Activated CD4-positive, alpha-beta T cell treated with anti-CD3 and anti-CD28 coated beads, Interleukin-2, amount 50 U/mL, for 4 hours (primary cell): ENCODE results near the gene RPL39.
"Not testable (repeated sequence)": the region's sequence is repeated elsewhere in the genome, so short reads cannot be mapped to it uniquely, and the experiment has no call there.

Experiments used
- DNase-seq, 2 experiments: peaks; one replicate each; pipeline ENCODE4 v3.0.0-alpha.2; 2020

RPL39 gene

DNA sequence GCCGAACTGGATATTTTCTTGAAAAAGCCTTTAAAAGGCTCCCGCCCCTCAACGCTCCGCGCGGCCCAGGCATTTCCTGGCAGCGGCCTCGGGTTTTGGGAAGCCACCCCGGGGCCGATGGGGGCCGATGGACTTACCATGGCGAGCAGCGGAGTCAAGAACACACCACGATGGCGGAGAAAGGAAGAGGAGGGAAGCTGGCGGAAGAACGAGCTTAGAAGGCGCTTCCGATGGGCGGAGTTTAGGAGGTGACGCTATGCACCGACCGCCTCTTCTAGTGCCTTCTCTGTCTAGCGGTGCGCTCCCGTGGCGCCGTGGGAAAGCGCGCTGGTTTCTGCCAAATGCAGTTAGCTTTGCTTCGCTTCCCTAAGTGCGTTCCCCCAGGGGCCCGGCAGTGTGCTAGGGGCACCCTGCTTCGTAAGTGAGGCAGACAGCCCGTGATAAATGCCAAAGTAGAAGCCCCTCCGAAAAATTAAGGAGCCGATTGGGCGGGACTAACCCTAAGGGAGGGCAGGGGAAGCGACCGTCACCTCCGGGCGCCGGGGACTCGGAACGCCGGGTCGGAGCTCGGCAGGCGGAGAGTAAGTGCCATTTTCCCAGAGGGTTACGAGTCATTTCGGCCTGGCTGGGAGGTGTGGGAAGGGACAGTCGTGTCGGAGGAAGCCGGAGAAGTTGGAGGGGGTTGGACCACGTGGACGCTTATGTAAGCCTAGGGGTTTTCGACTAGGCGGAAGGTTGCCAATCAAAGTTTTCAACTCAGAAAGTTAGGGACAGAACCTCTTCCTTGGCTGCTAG, at the start of gene RPL39:
Gene RPL39, minus strand, starts transcription at position 194 of the 795 bp plus-strand sequence. Its CDS starts 54 bp downstream, at position 140.
- peak; percentile 74 to 78 for DNase-seq

DNA sequence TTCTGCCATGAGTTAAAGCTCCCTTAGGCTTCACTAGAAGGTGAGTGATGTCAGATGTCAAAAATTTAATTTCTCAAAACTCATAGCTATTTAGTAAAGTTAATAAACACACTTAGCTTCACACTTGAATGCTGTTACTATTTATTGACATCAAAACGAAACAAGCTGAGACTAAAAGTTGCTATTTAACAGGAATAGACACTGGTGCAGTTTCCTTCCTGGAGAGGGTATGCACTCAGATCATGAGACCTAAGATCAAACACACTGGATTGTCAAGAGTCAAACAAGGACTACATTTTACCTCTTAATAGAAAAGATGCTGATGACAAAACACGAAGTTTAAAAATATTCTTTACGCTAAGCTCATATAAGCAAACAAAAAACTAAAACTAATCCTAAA, 42.5 kb upstream of the RPL39 start:
- DNase-seq, result no peak

DNA sequence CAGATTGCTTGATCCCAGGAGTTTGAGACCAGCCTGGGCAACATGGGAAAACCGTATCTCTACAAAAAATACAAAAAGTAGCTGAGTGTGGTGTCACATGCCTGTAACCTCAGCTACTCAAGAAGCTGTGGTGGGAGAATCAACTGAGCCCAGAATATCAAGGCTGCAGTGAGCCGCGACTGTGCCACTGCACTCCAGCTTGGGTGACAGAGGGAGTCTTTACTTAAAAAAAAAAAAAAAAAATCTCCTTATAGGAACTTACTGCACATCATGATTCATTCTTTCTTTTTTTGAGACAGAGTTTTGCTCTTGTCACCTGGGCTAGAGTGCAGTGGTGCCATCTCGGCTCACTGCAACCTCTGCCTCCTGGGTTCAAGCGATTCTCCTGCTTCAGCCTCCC, 37.0 kb upstream of the RPL39 start:
- no peak for DNase-seq

DNA sequence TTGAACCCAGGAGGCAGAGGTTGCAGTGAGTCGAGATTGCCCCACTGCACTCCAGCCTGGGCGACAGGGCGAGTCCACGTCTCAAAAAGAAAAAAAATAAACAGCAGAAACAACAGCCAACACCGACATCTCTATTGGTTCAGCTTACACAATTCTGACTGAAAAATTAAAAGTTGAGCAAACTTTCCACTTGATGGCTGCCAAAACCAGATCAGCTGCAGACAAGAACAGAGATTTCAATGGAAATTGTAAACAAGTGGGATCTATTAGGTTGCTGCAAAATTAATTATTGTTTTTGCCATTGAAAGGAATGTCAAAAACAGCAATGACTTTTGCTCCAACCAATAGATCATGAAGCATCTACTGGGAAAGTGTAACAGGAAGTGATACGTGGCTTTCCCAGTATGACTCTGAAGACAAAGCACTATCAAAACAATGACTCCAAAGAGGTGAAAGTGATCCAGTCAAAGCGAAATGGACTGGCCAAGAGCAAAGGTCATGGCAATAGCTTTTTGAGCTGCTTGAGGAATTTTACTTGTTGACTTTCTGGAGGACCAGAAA, 35.0 kb upstream of the RPL39 start:
- no peak for DNase-seq

DNA sequence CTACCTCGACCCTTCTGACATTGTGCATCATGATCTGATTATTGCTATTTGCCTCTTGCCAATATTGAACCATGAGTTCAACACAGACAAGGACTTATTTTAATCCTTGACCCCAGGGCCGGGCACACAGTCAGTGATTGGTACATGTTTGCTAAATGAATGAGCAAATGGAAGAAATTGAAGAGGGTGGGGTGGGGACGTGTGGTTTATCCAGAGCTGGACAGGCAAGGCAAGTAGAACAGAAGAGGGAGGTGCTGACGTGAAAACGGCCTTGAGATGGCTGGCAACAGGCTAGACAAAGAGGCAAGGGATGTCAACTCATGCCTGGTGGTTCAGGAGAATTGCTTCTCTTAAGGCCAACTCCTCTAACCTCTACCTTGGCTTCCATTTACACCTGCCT, 32.8 kb upstream of the RPL39 start:
- DNase-seq, result not testable (repeated sequence)

DNA sequence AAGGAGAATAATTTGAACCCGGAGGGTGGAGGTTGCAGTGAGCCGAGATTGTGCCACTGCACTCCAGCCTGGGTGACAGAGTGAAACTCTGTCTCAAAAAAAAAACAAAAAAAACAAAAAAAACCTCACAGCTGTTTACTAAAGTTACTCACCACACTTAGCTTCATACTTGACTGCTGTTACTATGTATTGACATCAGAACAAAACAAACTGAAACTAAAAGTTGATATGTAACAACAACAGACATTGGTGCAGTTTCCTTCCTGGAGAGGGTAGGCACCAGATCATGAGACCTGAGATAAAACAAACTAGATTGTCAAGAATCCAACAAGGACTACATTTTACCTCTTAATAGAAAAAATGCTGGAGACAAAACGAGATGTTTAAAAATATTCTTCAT, 30.3 kb upstream of the RPL39 start:
- not testable (repeated sequence) for DNase-seq

- DNase-seq, result no peak
Measured at GRCh38 chrX:119817130-119817690, 25.8 kb upstream of the RPL39 start.

- no peak for DNase-seq
Measured at GRCh38 chrX:119816300-119816699, 24.9 kb upstream of the RPL39 start.

- no peak for DNase-seq
Measured at GRCh38 chrX:119809185-119809666, 17.8 kb upstream of the RPL39 start.

DNA sequence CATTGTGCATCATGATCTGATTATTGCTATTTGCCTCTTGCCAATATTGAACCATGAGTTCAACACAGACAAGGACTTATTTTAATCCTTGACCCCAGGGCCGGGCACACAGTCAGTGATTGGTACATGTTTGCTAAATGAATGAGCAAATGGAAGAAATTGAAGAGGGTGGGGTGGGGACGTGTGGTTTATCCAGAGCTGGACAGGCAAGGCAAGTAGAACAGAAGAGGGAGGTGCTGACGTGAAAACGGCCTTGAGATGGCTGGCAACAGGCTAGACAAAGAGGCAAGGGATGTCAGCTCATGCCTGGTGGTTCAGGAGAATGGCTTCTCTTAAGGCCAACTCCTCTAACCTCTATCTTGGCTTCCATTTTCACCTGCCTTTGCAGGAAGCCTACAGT, 17.0 kb upstream of the RPL39 start:
- DNase-seq, result not testable (repeated sequence)

DNA sequence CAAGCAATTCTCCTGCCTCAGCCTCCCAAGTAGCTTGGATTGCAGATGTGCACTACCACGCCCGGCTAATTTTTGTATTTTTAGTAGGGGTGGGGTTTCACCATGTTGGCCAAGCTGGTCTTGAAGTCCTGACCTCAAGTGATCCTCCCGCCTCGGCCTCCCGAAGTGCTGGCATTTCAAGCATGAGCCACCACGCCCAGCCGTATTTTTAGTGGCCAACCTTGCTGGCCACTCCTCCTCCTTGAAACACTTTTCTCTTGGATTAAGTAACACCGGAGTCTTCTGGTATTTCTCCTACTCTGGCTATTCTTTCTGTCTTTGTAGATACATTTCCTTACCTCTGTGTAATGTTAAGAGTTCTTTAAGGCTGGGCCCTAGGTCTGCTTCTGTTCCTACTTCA, 11.1 kb upstream of the RPL39 start:
- DNase-seq, result no peak

- no peak for DNase-seq
Measured at GRCh38 chrX:119801253-119802221, 10.1 kb upstream of the RPL39 start.

DNA sequence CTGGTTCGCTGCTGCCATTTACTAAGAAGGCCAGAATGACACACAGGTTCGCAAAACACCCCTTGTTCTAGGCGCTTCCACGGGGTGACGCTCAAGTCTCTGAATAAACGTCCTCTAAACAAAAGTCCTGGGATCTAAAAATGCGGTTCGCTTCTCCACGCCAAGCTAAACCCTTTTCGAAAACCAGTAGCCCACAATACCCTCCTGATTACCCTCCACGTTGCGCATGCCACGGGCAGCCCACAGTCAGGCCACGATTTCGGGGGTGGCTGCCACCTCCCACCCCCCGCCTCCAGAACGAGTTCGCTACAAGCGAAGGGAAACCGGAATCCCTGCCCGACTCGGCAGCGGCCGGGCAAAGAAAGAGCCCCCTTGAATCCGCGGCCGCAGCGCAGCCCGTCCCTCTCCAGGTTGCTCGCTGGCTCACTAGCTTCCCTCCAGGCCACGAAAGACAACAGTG, 423 bp downstream of the RPL39 start:
- peak; percentile 29 to 36 for DNase-seq

GRCh38 chrX:119784747-119785446, 6.5 kb downstream of the RPL39 start:
- DNase-seq, result peak; percentile 29 to 37

- no peak for DNase-seq
Measured at GRCh38 chrX:119783026-119783425, 8.4 kb downstream of the RPL39 start.

DNA sequence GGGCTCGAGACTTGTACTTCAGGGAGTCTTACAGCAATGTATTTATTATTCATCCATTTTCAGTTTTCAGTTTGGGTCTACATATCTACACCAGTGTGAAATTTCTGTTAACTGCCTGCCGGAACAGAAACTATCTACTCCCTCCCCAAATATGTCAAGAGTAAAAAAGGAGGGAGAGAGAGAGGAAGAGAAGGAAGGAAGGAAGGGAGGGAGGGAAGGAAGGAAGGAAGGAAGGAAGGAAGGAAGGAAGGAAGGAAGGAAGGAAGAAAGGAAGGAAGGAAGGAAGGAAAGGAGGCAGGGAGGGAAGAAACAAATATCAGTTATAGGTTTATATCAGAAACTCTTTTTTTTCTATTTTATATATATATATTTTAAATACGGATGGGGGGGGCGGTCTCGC, 12.6 kb downstream of the RPL39 start:
- DNase-seq, result no peak

DNA sequence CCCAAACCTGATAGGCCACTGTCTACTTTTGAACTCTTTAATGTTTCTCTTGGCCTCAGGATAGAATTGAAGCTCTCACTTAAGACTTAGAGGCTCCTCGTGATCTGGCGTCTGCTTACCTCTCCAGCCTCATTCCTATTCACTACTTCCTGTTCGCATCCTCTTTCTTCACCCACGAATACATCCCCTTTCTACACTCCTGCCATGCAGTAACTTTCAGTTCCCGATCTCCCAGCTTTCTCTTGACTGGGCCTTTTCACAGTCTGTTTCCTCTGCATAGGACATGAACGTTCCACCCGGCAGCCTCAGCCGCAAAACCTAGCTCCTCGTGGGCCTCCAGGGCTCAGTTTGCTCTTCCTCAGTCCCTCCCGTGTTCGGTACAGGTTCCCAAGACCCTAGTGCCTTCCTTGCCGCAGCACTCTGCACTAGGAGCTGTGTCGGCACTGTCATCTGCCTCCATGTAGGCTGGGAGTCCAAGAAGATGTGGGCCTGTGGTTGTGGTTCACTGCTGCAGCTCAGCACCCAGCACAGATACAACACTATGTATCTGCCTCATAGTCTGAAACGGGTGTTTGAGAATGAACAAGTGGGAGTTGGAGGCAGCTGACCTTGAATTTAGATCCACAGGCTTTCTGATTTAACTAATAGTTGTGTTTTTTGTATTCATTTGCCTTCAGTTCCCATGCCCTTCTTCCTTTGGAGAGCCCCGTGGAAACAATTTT, 15.8 kb downstream of the RPL39 start:
- DNase-seq, result no peak

DNA sequence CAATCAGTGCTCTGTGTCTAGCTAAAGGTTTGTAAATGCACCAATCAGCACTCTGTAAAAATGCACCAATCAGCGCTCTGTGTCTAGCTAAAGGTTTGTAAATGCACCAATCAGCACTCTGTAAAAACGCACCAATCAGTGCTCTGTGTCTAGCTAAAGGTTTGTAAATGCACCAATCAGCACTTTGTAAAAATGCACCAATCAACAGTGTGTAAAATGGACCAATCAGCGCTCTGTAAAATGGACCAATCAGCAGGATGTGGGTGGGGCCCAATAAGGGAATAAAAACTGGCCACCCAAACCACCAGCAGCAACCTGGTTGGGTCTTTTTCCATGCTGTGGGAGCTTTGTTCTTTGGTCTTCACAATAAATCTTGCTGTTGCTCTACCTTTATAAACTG, 22.0 kb downstream of the RPL39 start:
- not testable (repeated sequence) for DNase-seq

GRCh38 chrX:119768436-119768835, 23.0 kb downstream of the RPL39 start:
- not testable (repeated sequence) for DNase-seq

- no peak for DNase-seq
Measured at GRCh38 chrX:119763836-119764387, 27.5 kb downstream of the RPL39 start.

DNA sequence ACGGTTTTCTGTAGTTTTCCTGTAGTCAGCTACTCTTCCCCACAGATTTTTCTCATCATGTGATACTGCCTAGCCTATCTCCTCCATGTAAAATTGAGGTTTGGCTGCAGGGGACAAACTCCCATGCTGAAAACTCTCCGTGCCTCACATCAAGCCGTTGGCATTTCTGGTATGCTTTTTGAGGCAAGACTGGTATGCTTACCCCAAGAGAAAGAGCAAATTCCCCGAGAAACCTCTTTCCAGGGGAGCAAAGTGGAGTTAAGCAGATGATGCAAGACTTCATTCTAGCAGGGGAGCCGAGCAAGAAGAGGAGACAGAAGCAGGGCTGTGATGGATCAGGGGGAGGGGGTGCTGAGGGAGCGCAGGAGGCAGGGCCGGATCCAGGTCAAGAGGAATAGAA, 28.2 kb downstream of the RPL39 start:
- DNase-seq, result no peak
